ENCODE measurements around the gene SLC5A9.
"Not testable (repeated sequence)": the region's sequence is repeated elsewhere in the genome, so short reads cannot be mapped to it uniquely, and the experiment has no call there.

SLC5A9 gene

GRCh38 chr1:48248356-48248755 is 25.8 kb downstream of the SLC5A9 start:
- H3K9ac ChIP-seq (ENCODE audit: low read depth, low read length), result no peak overlapping the region
- H3K27me3 ChIP-seq (ENCODE audit: control insufficient read depth, insufficient read depth, low read length), result no peaks in the 10 kb centered on the region
- no peaks in the 10 kb centered on the region for H3K36me3 ChIP-seq (ENCODE audit: control insufficient read depth, insufficient read depth, low read length)
- H3K4me3 ChIP-seq (ENCODE audit: low read depth, low read length), result no peak overlapping the region
- no peaks in the 10 kb centered on the region for H3K9me3 ChIP-seq (ENCODE audit: control insufficient read depth, insufficient read depth, low read length)
- no peaks in the 10 kb centered on the region for H3K4me1 ChIP-seq (ENCODE audit: control insufficient read depth, insufficient read depth, low read length)

- Histone ChIP-seq H3K9me3 (ENCODE audit: control insufficient read depth, insufficient read depth, low read length) (no peaks in the 10 kb centered on the region), H3K27me3 (ENCODE audit: control insufficient read depth, insufficient read depth, low read length) (no peaks in the 10 kb centered on the region), H3K36me3 (ENCODE audit: control insufficient read depth, insufficient read depth, low read length) (no peaks in the 10 kb centered on the region), H3K9ac (ENCODE audit: low read depth, low read length) (no peak overlapping the region), H3K4me1 (ENCODE audit: control insufficient read depth, insufficient read depth, low read length) (no peaks in the 10 kb centered on the region), H3K4me3 (ENCODE audit: low read depth, low read length) (no peak overlapping the region)
Measured at GRCh38 chr1:48249868-48250267, 27.4 kb downstream of the SLC5A9 start.

- Histone ChIP-seq H3K9ac (ENCODE audit: low read depth, low read length) (no peak overlapping the region), H3K9me3 (ENCODE audit: control insufficient read depth, insufficient read depth, low read length) (no peaks in the 10 kb centered on the region), H3K4me1 (ENCODE audit: control insufficient read depth, insufficient read depth, low read length) (no peaks in the 10 kb centered on the region), H3K36me3 (ENCODE audit: control insufficient read depth, insufficient read depth, low read length) (no peaks in the 10 kb centered on the region), H3K4me3 (ENCODE audit: low read depth, low read length) (no peak overlapping the region), H3K27me3 (ENCODE audit: control insufficient read depth, insufficient read depth, low read length) (no peaks in the 10 kb centered on the region)
Measured at GRCh38 chr1:48250572-48250971, 28.1 kb downstream of the SLC5A9 start.

- Histone ChIP-seq H3K4me3 (ENCODE audit: low read depth, low read length) (no peak overlapping the region), H3K9ac (ENCODE audit: low read depth, low read length) (no peak overlapping the region), H3K9me3 (ENCODE audit: control insufficient read depth, insufficient read depth, low read length) (no peaks in the 10 kb centered on the region), H3K4me1 (ENCODE audit: control insufficient read depth, insufficient read depth, low read length) (no peaks in the 10 kb centered on the region), H3K36me3 (ENCODE audit: control insufficient read depth, insufficient read depth, low read length) (no peaks in the 10 kb centered on the region), H3K27me3 (ENCODE audit: control insufficient read depth, insufficient read depth, low read length) (no peaks in the 10 kb centered on the region)
Measured at GRCh38 chr1:48251323-48251722, 28.8 kb downstream of the SLC5A9 start.

- H3K4me1 ChIP-seq (ENCODE audit: control insufficient read depth, insufficient read depth, low read length), result no peaks in the 10 kb centered on the region
- no peak overlapping the region for H3K4me3 ChIP-seq (ENCODE audit: low read depth, low read length)
- no peaks in the 10 kb centered on the region for H3K36me3 ChIP-seq (ENCODE audit: control insufficient read depth, insufficient read depth, low read length)
- H3K9me3 ChIP-seq (ENCODE audit: control insufficient read depth, insufficient read depth, low read length), result no peaks in the 10 kb centered on the region
- no peak overlapping the region for H3K9ac ChIP-seq (ENCODE audit: low read depth, low read length)
- H3K27me3 ChIP-seq (ENCODE audit: control insufficient read depth, insufficient read depth, low read length), result no peaks in the 10 kb centered on the region
Measured at GRCh38 chr1:48251821-48252220, 29.3 kb downstream of the SLC5A9 start.

GRCh38 chr1:48254254-48254653 is 31.7 kb downstream of the SLC5A9 start:
- Histone ChIP-seq H3K4me3 (ENCODE audit: low read depth, low read length) (no peak overlapping the region), H3K36me3 (ENCODE audit: control insufficient read depth, insufficient read depth, low read length) (no peaks in the 10 kb centered on the region), H3K9ac (ENCODE audit: low read depth, low read length) (no peak overlapping the region), H3K9me3 (ENCODE audit: control insufficient read depth, insufficient read depth, low read length) (no peaks in the 10 kb centered on the region), H3K4me1 (ENCODE audit: control insufficient read depth, insufficient read depth, low read length) (no peaks in the 10 kb centered on the region), H3K27me3 (ENCODE audit: control insufficient read depth, insufficient read depth, low read length) (no peaks in the 10 kb centered on the region)

GRCh38 chr1:48258106-48258505 is 35.6 kb downstream of the SLC5A9 start:
- Histone ChIP-seq H3K36me3 (ENCODE audit: control insufficient read depth, insufficient read depth, low read length) (no peaks in the 10 kb centered on the region), H3K9me3 (ENCODE audit: control insufficient read depth, insufficient read depth, low read length) (no peaks in the 10 kb centered on the region), H3K4me3 (ENCODE audit: low read depth, low read length) (no peak overlapping the region), H3K27me3 (ENCODE audit: control insufficient read depth, insufficient read depth, low read length) (no peaks in the 10 kb centered on the region), H3K9ac (ENCODE audit: low read depth, low read length) (no peak overlapping the region), H3K4me1 (ENCODE audit: control insufficient read depth, insufficient read depth, low read length) (no peaks in the 10 kb centered on the region)

GRCh38 chr1:48261881-48262400 is 39.4 kb downstream of the SLC5A9 start:
- Histone ChIP-seq H3K36me3 (ENCODE audit: control insufficient read depth, insufficient read depth, low read length) (no peaks in the 10 kb centered on the region), H3K4me1 (ENCODE audit: control insufficient read depth, insufficient read depth, low read length) (no peaks in the 10 kb centered on the region), H3K27me3 (ENCODE audit: control insufficient read depth, insufficient read depth, low read length) (no peaks in the 10 kb centered on the region), H3K9me3 (ENCODE audit: control insufficient read depth, insufficient read depth, low read length) (no peaks in the 10 kb centered on the region), H3K4me3 (ENCODE audit: low read depth, low read length) (no peak overlapping the region), H3K9ac (ENCODE audit: low read depth, low read length) (no peak overlapping the region)

GRCh38 chr1:48263041-48263440 is 40.5 kb downstream of the SLC5A9 start:
- H3K4me1 ChIP-seq (ENCODE audit: control insufficient read depth, insufficient read depth, low read length), result no peaks in the 10 kb centered on the region
- H3K36me3 ChIP-seq (ENCODE audit: control insufficient read depth, insufficient read depth, low read length), result no peaks in the 10 kb centered on the region
- H3K4me3 ChIP-seq (ENCODE audit: low read depth, low read length), result no peak overlapping the region
- H3K9me3 ChIP-seq (ENCODE audit: control insufficient read depth, insufficient read depth, low read length), result no peaks in the 10 kb centered on the region
- H3K9ac ChIP-seq (ENCODE audit: low read depth, low read length), result no peak overlapping the region
- no peaks in the 10 kb centered on the region for H3K27me3 ChIP-seq (ENCODE audit: control insufficient read depth, insufficient read depth, low read length)

- H3K4me1 ChIP-seq (ENCODE audit: control insufficient read depth, insufficient read depth, low read length), result no peaks in the 10 kb centered on the region
- no peaks in the 10 kb centered on the region for H3K27me3 ChIP-seq (ENCODE audit: control insufficient read depth, insufficient read depth, low read length)
- no peaks in the 10 kb centered on the region for H3K36me3 ChIP-seq (ENCODE audit: control insufficient read depth, insufficient read depth, low read length)
- H3K9ac ChIP-seq (ENCODE audit: low read depth, low read length), result no peak overlapping the region
- no peaks in the 10 kb centered on the region for H3K9me3 ChIP-seq (ENCODE audit: control insufficient read depth, insufficient read depth, low read length)
- no peak overlapping the region for H3K4me3 ChIP-seq (ENCODE audit: low read depth, low read length)
Measured at GRCh38 chr1:48266576-48266975, 44.1 kb downstream of the SLC5A9 start.

- not testable (repeated sequence) for H3K4me3 ChIP-seq (ENCODE audit: low read depth, low read length); H3K27me3 ChIP-seq (ENCODE audit: control insufficient read depth, insufficient read depth, low read length)
Measured at GRCh38 chr1:48277437-48277836, 54.9 kb downstream of the SLC5A9 start.

GRCh38 chr1:48282329-48282728 is 59.8 kb downstream of the SLC5A9 start:
- H3K4me1 ChIP-seq (ENCODE audit: control insufficient read depth, insufficient read depth, low read length); H3K4me3 ChIP-seq (ENCODE audit: low read depth, low read length); H3K27me3 ChIP-seq (ENCODE audit: control insufficient read depth, insufficient read depth, low read length); H3K9ac ChIP-seq (ENCODE audit: low read depth, low read length); H3K36me3 ChIP-seq (ENCODE audit: control insufficient read depth, insufficient read depth, low read length); H3K9me3 ChIP-seq (ENCODE audit: control insufficient read depth, insufficient read depth, low read length): not testable (repeated sequence)

More at GRCh38 chr1:48277437-48277836, 54.9 kb downstream of the SLC5A9 start:
- H3K4me1 ChIP-seq (ENCODE audit: control insufficient read depth, insufficient read depth, low read length); H3K9ac ChIP-seq (ENCODE audit: low read depth, low read length); H3K9me3 ChIP-seq (ENCODE audit: control insufficient read depth, insufficient read depth, low read length); H3K36me3 ChIP-seq (ENCODE audit: control insufficient read depth, insufficient read depth, low read length): not testable (repeated sequence)

All from iPS-15b (cell line).